SK-N-SH (cell line): ENCODE measurements around the gene TXN2.

ENCODE experiments used
- GATA2 ChIP-seq: sonication (generic); formaldehyde crosslinking; IDR thresholded peaks from 2 replicates; pipeline ENCODE4 v1.5.0; 2020; ENCODE audit warnings: mild to moderate bottlenecking, missing genetic modification reagents
- MXI1 ChIP-seq: IDR thresholded peaks from 2 replicates; pipeline ENCODE4 v1.6.1; 2012; ENCODE audit warnings: mild to moderate bottlenecking, low read depth, low read length, improper control_type of control experiment
- NFIC ChIP-seq: IDR thresholded peaks from 2 replicates; pipeline ENCODE4 v1.4.0; 2012; ENCODE audit warnings: borderline replicate concordance
- POLR2AphosphoS5 ChIP-seq: IDR thresholded peaks from 2 replicates; pipeline ENCODE4 v1.6.1; 2012; ENCODE audit warnings: low read depth, low read length
- RAD21 ChIP-seq: IDR thresholded peaks from 2 replicates; pipeline ENCODE4 v1.6.1; 2012; ENCODE audit warnings: mild to moderate bottlenecking, low read length
- TEAD4 ChIP-seq: IDR thresholded peaks from 2 replicates; pipeline ENCODE4 v1.4.0; 2012; ENCODE audit warnings: mild to moderate bottlenecking, borderline replicate concordance; ENCODE audit not compliant: insufficient read depth
- TF ChIP-seq, protein P1 (sequence below): fragments of 200-600 bp; sonication (generic); IDR thresholded peaks from 2 replicates; pipeline ENCODE4 v1.6.1; 2017; ENCODE audit warnings: antibody characterized with exemption, mild to moderate bottlenecking, moderate library complexity

DNA sequence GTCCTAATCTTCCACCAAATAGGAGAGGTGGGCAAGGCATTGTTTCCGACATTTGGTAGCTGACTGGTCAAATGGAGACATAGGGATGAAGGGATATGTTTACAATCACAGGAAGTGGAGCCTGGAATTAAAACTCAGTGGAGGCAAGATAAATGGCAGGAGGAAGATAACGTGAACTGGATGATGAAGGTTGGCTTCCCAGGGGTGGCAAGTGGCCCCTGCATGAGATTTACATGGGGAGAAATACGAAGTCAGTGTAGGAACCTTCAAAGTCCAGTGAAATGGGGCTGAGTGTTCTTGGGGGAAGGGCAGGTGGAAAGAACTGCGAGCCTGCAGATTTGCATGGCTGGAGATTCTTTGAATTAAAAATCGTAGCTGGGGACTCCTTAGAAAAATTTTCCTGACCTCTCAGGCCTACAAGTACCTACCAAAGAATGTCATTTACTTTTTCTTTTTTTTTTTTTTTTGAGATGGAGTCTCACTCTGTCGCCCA lies 26.1 kb upstream of the TXN2 start:
- TF ChIP-seq, protein P1, sequence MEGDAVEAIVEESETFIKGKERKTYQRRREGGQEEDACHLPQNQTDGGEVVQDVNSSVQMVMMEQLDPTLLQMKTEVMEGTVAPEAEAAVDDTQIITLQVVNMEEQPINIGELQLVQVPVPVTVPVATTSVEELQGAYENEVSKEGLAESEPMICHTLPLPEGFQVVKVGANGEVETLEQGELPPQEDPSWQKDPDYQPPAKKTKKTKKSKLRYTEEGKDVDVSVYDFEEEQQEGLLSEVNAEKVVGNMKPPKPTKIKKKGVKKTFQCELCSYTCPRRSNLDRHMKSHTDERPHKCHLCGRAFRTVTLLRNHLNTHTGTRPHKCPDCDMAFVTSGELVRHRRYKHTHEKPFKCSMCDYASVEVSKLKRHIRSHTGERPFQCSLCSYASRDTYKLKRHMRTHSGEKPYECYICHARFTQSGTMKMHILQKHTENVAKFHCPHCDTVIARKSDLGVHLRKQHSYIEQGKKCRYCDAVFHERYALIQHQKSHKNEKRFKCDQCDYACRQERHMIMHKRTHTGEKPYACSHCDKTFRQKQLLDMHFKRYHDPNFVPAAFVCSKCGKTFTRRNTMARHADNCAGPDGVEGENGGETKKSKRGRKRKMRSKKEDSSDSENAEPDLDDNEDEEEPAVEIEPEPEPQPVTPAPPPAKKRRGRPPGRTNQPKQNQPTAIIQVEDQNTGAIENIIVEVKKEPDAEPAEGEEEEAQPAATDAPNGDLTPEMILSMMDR, result no peak
- TF ChIP-seq RAD21, result no peak
- no peak for TF ChIP-seq TEAD4
- TF ChIP-seq POLR2AphosphoS5, result no peak
- TF ChIP-seq GATA2 (CRISPR knock-in tag), result no peak
- TF ChIP-seq MXI1, result no peak
- no peak for TF ChIP-seq NFIC
